HEK293 (cell line): Measurements from ENCODE around the gene PCDHAC2.

ENCODE experiments used
- CTCF ChIA-PET: fragments of 350-600 bp; formaldehyde crosslinking; extraction: SDS; loops from one replicate; lab custom pipeline; 2021; ENCODE audit warnings: antibody characterized with exemption; lab: Yijun Ruan, JAX
- POLR2A ChIA-PET: fragments of 300-600 bp; formaldehyde crosslinking; extraction: SDS; loops from one replicate; lab custom pipeline; 2020; ENCODE audit warnings: antibody characterized with exemption, inconsistent platforms; lab: Yijun Ruan, JAX
- H3K27ac ChIP-seq: fragments of 200-500 bp; sonication (Bioruptor generic); 2 replicates; pipeline ENCODE4 v1.5.1; 2014; ENCODE audit warnings: low read depth, low read length, control low read depth, inconsistent platforms; ENCODE audit errors: extremely low read depth
- H3K36me3 ChIP-seq, 2 experiments: fragments of 200-500 bp in 1 of 2; sonication (Bioruptor generic) in 1 of 2; 1 replicate in 1 of 2; 2 replicates in 1 of 2; pipeline ENCODE4 v1.5.1; 2014 to 2017; ENCODE audit warnings: inconsistent platforms in 2 of 2, low read length in 2 of 2; ENCODE audit not compliant: control insufficient read depth in 2 of 2, insufficient read depth in 1 of 2
- H3K4me1 ChIP-seq: fragments of 200-500 bp; sonication (Bioruptor generic); 2 replicates; pipeline ENCODE4 v1.5.1; 2014; ENCODE audit warnings: mild to moderate bottlenecking, low read length, inconsistent platforms; ENCODE audit not compliant: control insufficient read depth, insufficient read depth
- H3K4me3 ChIP-seq: 2 replicates; pipeline ENCODE4 v1.5.1; 2011; ENCODE audit warnings: low read depth, mild to moderate bottlenecking, control low read depth, low read length, moderate library complexity
- H3K9me3 ChIP-seq: fragments of 200-500 bp; sonication (Bioruptor generic); 2 replicates; pipeline ENCODE4 v1.5.1; 2014; ENCODE audit warnings: low read depth, low read length, inconsistent platforms; ENCODE audit not compliant: control insufficient read depth, insufficient read depth
- HOXD13 ChIP-seq: sonication (generic); formaldehyde crosslinking; IDR thresholded peaks from 2 replicates; pipeline ENCODE4 v1.8.0; 2022; ENCODE audit warnings: missing genetic modification reagents, borderline replicate concordance
- KLF7 ChIP-seq: fragments of 450-650 bp; formaldehyde crosslinking; IDR thresholded peaks from 2 replicates; pipeline ENCODE4 v1.5.1; 2016; ENCODE audit warnings: missing biosample characterization, missing genetic modification characterization, borderline replicate concordance
- OSR2 ChIP-seq: fragments of 450-650 bp; formaldehyde crosslinking; IDR thresholded peaks from 2 replicates; pipeline ENCODE4 v1.5.1; 2016; ENCODE audit warnings: missing biosample characterization, missing genetic modification characterization
- SP7 ChIP-seq: fragments of 450-650 bp; formaldehyde crosslinking; IDR thresholded peaks from 2 replicates; pipeline ENCODE4 v1.5.1; 2016; ENCODE audit warnings: missing biosample characterization, missing genetic modification characterization
- TCF7L2 ChIP-seq: IDR thresholded peaks from 2 replicates; pipeline ENCODE4 v1.6.1; 2011; ENCODE audit warnings: low read depth, mild to moderate bottlenecking, inconsistent platforms, low read length, moderate library complexity, borderline replicate concordance
- ZBTB1 ChIP-seq: fragments of 450-650 bp; formaldehyde crosslinking; IDR thresholded peaks from 2 replicates; pipeline ENCODE4 v1.5.1; 2016; ENCODE audit warnings: missing biosample characterization, missing genetic modification characterization
- ZBTB7A ChIP-seq: fragments of 450-650 bp; formaldehyde crosslinking; IDR thresholded peaks from 2 replicates; pipeline ENCODE4 v1.5.1; 2016; ENCODE audit warnings: low read depth, missing biosample characterization, missing genetic modification characterization
- ZFP3 ChIP-seq: fragments of 450-650 bp; formaldehyde crosslinking; IDR thresholded peaks from 2 replicates; pipeline ENCODE4 v1.5.1; 2016; ENCODE audit warnings: low read depth, missing biosample characterization, missing genetic modification characterization
- ZFP69B ChIP-seq: fragments of 450-650 bp; formaldehyde crosslinking; IDR thresholded peaks from 2 replicates; pipeline ENCODE4 v1.5.1; 2016; ENCODE audit warnings: missing biosample characterization, missing genetic modification characterization
- ZNF114 ChIP-seq: fragments of 450-650 bp; formaldehyde crosslinking; IDR thresholded peaks from 2 replicates; pipeline ENCODE4 v1.5.0; 2017; ENCODE audit warnings: missing biosample characterization, missing genetic modification characterization
- ZNF266 ChIP-seq: fragments of 450-650 bp; formaldehyde crosslinking; IDR thresholded peaks from 2 replicates; pipeline ENCODE4 v1.5.1; 2016; ENCODE audit warnings: missing biosample characterization, missing genetic modification characterization, low read depth
- ZNF292 ChIP-seq: fragments of 450-650 bp; formaldehyde crosslinking; IDR thresholded peaks from 2 replicates; pipeline ENCODE4 v1.5.1; 2016; ENCODE audit warnings: low read depth, missing biosample characterization, missing genetic modification characterization, borderline replicate concordance
- ZNF311 ChIP-seq: fragments of 450-650 bp; formaldehyde crosslinking; IDR thresholded peaks from 2 replicates; pipeline ENCODE4 v1.5.1; 2017; ENCODE audit warnings: missing biosample characterization, missing genetic modification characterization, borderline replicate concordance
- ZNF354C ChIP-seq: fragments of 450-650 bp; formaldehyde crosslinking; IDR thresholded peaks from 2 replicates; pipeline ENCODE4 v1.5.1; 2016; ENCODE audit warnings: missing biosample characterization, missing genetic modification characterization, low read depth, borderline replicate concordance
- ZNF473 ChIP-seq: fragments of 450-650 bp; formaldehyde crosslinking; IDR thresholded peaks from 2 replicates; pipeline ENCODE4 v1.5.1; 2017; ENCODE audit warnings: missing biosample characterization, missing genetic modification characterization
- ZNF48 ChIP-seq: fragments of 450-650 bp; formaldehyde crosslinking; IDR thresholded peaks from 2 replicates; pipeline ENCODE4 v1.5.1; 2016; ENCODE audit warnings: missing biosample characterization, missing genetic modification characterization
- ZNF501 ChIP-seq: fragments of 450-650 bp; formaldehyde crosslinking; IDR thresholded peaks from 2 replicates; pipeline ENCODE4 v1.5.1; 2016; ENCODE audit warnings: missing biosample characterization, missing genetic modification characterization
- ZNF558 ChIP-seq: fragments of 450-650 bp; formaldehyde crosslinking; IDR thresholded peaks from 2 replicates; pipeline ENCODE4 v1.5.1; 2016; ENCODE audit warnings: missing biosample characterization, missing genetic modification characterization
- ZNF600 ChIP-seq: fragments of 450-650 bp; formaldehyde crosslinking; IDR thresholded peaks from 2 replicates; pipeline ENCODE4 v1.5.1; 2016; ENCODE audit warnings: missing biosample characterization, missing genetic modification characterization
- ZNF610 ChIP-seq: fragments of 450-650 bp; formaldehyde crosslinking; IDR thresholded peaks from 2 replicates; pipeline ENCODE4 v1.5.1; 2016; ENCODE audit warnings: missing biosample characterization, missing genetic modification characterization, borderline replicate concordance
- ZNF621 ChIP-seq: fragments of 450-650 bp; formaldehyde crosslinking; IDR thresholded peaks from 2 replicates; pipeline ENCODE4 v1.5.1; 2017; ENCODE audit warnings: missing biosample characterization, missing genetic modification characterization
- ZNF629 ChIP-seq: fragments of 450-650 bp; formaldehyde crosslinking; IDR thresholded peaks from 2 replicates; pipeline ENCODE4 v1.5.1; 2017; ENCODE audit warnings: missing biosample characterization, missing genetic modification characterization
- ZNF707 ChIP-seq: fragments of 450-650 bp; formaldehyde crosslinking; IDR thresholded peaks from 2 replicates; pipeline ENCODE4 v1.5.1; 2016; ENCODE audit warnings: missing biosample characterization, missing genetic modification characterization
- ZNF777 ChIP-seq: fragments of 450-650 bp; formaldehyde crosslinking; IDR thresholded peaks from 2 replicates; pipeline ENCODE4 v1.5.1; 2017; ENCODE audit warnings: missing biosample characterization, missing genetic modification characterization, borderline replicate concordance
- ZNF791 ChIP-seq: fragments of 450-650 bp; formaldehyde crosslinking; IDR thresholded peaks from 2 replicates; pipeline ENCODE4 v1.5.1; 2016; ENCODE audit warnings: missing biosample characterization, missing genetic modification characterization
- TF ChIP-seq, protein P1 (sequence below): fragments of 450-650 bp; formaldehyde crosslinking; IDR thresholded peaks from 2 replicates; pipeline ENCODE4 v1.5.0; 2017; ENCODE audit warnings: missing biosample characterization, missing genetic modification characterization, borderline replicate concordance
- TF ChIP-seq, protein P2 (sequence below): fragments of 450-650 bp; formaldehyde crosslinking; IDR thresholded peaks from 2 replicates; pipeline ENCODE4 v1.5.1; 2016; ENCODE audit warnings: missing biosample characterization, missing genetic modification characterization
- TF ChIP-seq, protein P3 (sequence below): fragments of 450-650 bp; formaldehyde crosslinking; IDR thresholded peaks from 2 replicates; pipeline ENCODE4 v1.5.1; 2016; ENCODE audit warnings: missing biosample characterization, missing genetic modification characterization
- TF ChIP-seq, protein P4 (sequence below): fragments of 450-650 bp; IDR thresholded peaks from 2 replicates; pipeline ENCODE4 v1.5.1; 2018; ENCODE audit warnings: missing biosample characterization, mild to moderate bottlenecking, missing genetic modification characterization

PCDHAC2 gene

DNA sequence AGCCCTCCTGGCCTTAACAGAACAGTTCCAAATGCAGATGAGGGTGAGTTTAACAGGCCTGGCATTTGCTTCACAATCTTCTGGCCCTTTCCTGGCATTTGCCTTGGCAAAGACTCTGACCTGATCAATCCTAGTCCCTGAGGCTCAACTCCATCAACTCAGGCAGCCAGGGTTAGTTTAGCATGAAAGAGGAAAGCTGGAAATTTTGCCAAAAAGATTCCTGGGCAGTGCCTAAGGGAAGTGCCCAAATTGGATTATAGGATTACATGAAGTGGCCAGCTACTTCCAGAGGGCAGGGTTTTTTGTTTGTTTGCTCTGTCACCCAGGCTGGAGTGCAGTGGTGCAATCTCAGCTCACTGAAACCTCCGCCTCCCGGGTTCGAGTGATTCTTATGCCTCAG is 36.8 kb downstream of the PCDHAC2 start:
- ChIA-PET POLR2A (no interaction called here), CTCF (interaction anchor here (0.7 to 1.4 kb wide), 2 partner anchors 15 to 121 kb away, joined by 3 to 5 read pairs; partner anchors contain the start of gene PCDHA13)
- Histone ChIP-seq H3K4me3 (no peak overlapping the region), H3K4me1 (peaks cover 24% of the 10 kb centered on the region), H3K27ac (no peak overlapping the region), H3K9me3 (no peaks in the 10 kb centered on the region), H3K36me3 (no peaks in the 10 kb centered on the region)
- TF ChIP-seq, protein P1, sequence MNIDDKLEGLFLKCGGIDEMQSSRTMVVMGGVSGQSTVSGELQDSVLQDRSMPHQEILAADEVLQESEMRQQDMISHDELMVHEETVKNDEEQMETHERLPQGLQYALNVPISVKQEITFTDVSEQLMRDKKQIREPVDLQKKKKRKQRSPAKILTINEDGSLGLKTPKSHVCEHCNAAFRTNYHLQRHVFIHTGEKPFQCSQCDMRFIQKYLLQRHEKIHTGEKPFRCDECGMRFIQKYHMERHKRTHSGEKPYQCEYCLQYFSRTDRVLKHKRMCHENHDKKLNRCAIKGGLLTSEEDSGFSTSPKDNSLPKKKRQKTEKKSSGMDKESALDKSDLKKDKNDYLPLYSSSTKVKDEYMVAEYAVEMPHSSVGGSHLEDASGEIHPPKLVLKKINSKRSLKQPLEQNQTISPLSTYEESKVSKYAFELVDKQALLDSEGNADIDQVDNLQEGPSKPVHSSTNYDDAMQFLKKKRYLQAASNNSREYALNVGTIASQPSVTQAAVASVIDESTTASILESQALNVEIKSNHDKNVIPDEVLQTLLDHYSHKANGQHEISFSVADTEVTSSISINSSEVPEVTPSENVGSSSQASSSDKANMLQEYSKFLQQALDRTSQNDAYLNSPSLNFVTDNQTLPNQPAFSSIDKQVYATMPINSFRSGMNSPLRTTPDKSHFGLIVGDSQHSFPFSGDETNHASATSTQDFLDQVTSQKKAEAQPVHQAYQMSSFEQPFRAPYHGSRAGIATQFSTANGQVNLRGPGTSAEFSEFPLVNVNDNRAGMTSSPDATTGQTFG: no peak
- no peak for TF ChIP-seq ZNF621
- no peak for TF ChIP-seq ZNF791 (tag by site-specific recombination)
- TF ChIP-seq ZNF777 (tag by site-specific recombination): no peak
- TF ChIP-seq ZBTB7A (tag by site-specific recombination): no peak
- TF ChIP-seq ZNF266 (tag by site-specific recombination): no peak
- TF ChIP-seq ZNF473: no peak
- no peak for TF ChIP-seq ZNF501 (tag by site-specific recombination)

DNA sequence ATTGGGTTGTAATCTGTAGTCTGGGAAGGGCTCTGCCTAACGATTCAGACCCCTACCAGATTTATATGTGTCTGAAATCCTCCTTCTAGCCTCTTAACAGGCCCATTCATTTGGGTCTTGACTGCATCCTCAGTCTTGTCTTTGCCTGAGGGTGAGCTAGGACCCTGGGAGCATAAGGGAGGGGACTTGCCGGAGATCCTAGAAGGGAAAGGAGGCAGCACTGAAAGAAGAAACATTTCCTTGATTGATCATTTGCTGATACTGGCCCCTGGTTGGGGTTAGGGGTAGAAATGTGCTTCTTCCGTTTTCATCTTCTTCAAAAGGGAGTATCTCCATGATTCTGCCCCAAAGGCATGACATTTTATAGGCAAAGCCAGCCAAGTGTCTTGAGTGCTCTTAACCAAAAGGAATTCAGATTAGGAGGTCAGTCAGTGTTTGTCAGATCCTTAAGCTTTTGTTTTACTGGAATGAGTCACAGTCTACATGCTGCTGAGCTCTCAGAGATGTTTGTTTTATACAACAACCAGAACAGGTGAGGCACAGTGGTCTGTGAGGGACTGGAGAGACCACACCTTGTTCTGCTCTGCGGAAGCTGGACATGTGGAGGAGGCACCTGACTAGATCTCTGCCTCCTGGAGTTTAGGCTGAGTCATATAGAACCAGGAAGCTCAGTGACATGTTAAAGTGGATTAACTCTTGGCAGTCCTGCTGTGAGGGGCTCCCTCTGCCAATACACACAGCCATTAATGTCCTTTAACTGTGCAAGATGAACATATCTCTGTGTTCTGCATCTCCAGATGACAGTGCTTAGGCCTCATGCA is 37.7 kb downstream of the PCDHAC2 start:
- ChIA-PET CTCF (interaction anchor here (1.0 to 1.6 kb wide), 5 partner anchors 11 to 122 kb away, joined by 3 to 5 read pairs (median 4); partner anchors contain the start of genes PCDHA13 and PCDHAC1), POLR2A (interaction anchor here (0.7 to 1.4 kb wide), 2 partner anchors 15 to 37 kb away, joined by 3 to 6 read pairs; partner anchors contain the start of gene PCDHAC2)
- no peaks in the 10 kb centered on the region for H3K36me3 ChIP-seq
- H3K27ac ChIP-seq: peak overlapping the region; percentile 55
- H3K4me1 ChIP-seq: peaks cover 24% of the 10 kb centered on the region
- H3K4me3 ChIP-seq: no peak overlapping the region
- no peaks in the 10 kb centered on the region for H3K9me3 ChIP-seq
- TF ChIP-seq ZNF114 (no peak), ZBTB1 (no peak), ZNF629 (tag by site-specific recombination) (0 out of 2 replicates have a peak, but pooled peaks have one; percentile 17), ZNF558 (no peak), ZNF354C (tag by site-specific recombination) (no peak), TCF7L2 (no peak), ZNF600 (tag by site-specific recombination) (peak; percentile 76), ZNF292 (tag by site-specific recombination) (no peak), OSR2 (tag by site-specific recombination) (peak; percentile 76), ZNF311 (tag by site-specific recombination) (no peak), KLF7 (tag by site-specific recombination) (no peak), ZFP3 (tag by site-specific recombination) (no peak), SP7 (peak; percentile 40; the same call in 1 of the 2 replicates), ZNF610 (tag by site-specific recombination) (no peak), ZNF48 (tag by site-specific recombination) (no peak), ZBTB7A (tag by site-specific recombination) (no peak), ZFP69B (tag by site-specific recombination) (no peak), HOXD13 (peak; percentile 21; the same call in 1 of the 2 replicates), ZNF707 (tag by site-specific recombination) (no peak)
- TF ChIP-seq, protein P2, sequence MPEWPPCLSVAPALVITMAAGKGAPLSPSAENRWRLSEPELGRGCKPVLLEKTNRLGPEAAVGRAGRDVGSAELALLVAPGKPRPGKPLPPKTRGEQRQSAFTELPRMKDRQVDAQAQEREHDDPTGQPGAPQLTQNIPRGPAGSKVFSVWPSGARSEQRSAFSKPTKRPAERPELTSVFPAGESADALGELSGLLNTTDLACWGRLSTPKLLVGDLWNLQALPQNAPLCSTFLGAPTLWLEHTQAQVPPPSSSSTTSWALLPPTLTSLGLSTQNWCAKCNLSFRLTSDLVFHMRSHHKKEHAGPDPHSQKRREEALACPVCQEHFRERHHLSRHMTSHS (tag by site-specific recombination): no peak
- TF ChIP-seq, protein P3, sequence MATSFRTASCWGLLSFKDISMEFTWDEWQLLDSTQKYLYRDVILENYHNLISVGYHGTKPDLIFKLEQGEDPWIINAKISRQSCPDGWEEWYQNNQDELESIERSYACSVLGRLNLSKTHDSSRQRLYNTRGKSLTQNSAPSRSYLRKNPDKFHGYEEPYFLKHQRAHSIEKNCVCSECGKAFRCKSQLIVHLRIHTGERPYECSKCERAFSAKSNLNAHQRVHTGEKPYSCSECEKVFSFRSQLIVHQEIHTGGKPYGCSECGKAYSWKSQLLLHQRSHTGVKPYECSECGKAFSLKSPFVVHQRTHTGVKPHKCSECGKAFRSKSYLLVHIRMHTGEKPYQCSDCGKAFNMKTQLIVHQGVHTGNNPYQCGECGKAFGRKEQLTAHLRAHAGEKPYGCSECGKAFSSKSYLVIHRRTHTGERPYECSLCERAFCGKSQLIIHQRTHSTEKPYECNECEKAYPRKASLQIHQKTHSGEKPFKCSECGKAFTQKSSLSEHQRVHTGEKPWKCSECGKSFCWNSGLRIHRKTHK (tag by site-specific recombination): no peak
- TF ChIP-seq, protein P4, sequence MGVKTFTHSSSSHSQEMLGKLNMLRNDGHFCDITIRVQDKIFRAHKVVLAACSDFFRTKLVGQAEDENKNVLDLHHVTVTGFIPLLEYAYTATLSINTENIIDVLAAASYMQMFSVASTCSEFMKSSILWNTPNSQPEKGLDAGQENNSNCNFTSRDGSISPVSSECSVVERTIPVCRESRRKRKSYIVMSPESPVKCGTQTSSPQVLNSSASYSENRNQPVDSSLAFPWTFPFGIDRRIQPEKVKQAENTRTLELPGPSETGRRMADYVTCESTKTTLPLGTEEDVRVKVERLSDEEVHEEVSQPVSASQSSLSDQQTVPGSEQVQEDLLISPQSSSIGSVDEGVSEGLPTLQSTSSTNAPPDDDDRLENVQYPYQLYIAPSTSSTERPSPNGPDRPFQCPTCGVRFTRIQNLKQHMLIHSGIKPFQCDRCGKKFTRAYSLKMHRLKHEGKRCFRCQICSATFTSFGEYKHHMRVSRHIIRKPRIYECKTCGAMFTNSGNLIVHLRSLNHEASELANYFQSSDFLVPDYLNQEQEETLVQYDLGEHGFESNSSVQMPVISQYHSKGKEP (tag by site-specific recombination): peak; percentile 26; the same call in 1 of the 2 replicates
